IPS DF 19.7 (cell line): ENCODE results near the gene CTSZ.

Experiments used
- DNase-seq: peaks from one replicate; pipeline ENCODE4 v3.0.0-alpha.2; 2013; ENCODE audit warnings: low read depth, low spot score

CTSZ gene

DNA sequence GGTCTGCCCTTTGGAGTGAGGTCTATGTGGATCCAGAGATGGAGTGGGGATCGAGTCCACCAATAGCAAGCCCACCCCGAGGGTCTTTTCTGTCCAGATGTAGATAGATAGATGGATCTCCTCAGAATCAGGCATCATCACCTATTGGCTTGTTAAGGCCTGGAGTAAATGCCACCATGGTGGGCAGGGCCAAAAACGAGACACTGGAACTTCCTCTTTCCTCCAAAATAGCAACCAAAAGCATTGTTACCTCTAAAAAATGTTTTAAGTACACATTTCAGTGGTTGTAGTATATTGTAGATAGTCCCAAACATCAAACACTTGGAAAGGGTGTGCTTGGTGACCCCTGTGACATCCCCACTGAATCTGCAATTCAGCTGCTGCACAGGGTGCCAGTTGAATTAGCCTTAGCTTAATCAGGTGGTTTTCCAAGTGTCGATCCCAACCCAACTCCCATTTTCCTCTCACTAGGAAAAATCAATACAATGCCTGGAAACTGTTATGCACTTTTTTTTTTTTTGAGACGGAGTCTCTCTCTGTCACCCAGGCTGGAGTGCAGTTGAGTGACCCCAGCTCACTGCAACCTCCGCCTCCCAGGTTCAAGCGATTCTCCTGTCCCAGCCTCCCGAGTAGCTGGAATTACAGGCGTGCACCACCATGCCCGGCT lies 61.0 kb downstream of the CTSZ start:
- no peak for DNase-seq
